ENCODE results near the gene FGF6.

DNA sequence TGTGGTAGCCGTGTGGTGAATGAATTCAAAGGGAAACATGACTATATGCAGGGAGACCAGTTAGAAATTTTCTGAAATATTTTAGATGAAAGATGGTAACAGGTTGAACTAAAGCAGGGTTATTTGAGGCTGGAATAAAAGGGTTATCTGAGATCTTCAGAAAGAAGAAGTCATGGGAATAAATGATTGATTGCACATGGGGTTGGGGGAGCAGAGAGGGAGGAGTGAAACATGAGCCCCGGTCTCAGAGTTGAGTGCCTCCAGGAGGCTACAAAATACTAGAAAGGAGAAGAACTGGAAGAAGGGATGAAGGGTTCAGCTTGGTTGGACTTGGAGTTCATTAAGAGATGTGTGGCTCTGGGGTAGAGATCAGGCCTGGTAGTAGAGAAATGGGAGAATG, 49.8 kb downstream of the FGF6 start:
- TF ChIP-seq, protein P1, sequence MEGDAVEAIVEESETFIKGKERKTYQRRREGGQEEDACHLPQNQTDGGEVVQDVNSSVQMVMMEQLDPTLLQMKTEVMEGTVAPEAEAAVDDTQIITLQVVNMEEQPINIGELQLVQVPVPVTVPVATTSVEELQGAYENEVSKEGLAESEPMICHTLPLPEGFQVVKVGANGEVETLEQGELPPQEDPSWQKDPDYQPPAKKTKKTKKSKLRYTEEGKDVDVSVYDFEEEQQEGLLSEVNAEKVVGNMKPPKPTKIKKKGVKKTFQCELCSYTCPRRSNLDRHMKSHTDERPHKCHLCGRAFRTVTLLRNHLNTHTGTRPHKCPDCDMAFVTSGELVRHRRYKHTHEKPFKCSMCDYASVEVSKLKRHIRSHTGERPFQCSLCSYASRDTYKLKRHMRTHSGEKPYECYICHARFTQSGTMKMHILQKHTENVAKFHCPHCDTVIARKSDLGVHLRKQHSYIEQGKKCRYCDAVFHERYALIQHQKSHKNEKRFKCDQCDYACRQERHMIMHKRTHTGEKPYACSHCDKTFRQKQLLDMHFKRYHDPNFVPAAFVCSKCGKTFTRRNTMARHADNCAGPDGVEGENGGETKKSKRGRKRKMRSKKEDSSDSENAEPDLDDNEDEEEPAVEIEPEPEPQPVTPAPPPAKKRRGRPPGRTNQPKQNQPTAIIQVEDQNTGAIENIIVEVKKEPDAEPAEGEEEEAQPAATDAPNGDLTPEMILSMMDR (IDR thresholded peaks at IDR 0.05; ENCODE audit: low read depth, low read length, missing input control) = no peak
- TF ChIP-seq RAD21 (IDR thresholded peaks at IDR 0.05) (no peak), JUND (IDR thresholded peaks at IDR 0.05) (no peak), TAF1 (conservative IDR thresholded peaks at IDR 0.05) (no peak), NR2F2 (IDR thresholded peaks at IDR 0.05) (no peak), HNF4G (IDR thresholded peaks at IDR 0.05) (no peak), YY1 (IDR thresholded peaks at IDR 0.05) (no peak)
- TF ChIP-seq, protein P2, sequence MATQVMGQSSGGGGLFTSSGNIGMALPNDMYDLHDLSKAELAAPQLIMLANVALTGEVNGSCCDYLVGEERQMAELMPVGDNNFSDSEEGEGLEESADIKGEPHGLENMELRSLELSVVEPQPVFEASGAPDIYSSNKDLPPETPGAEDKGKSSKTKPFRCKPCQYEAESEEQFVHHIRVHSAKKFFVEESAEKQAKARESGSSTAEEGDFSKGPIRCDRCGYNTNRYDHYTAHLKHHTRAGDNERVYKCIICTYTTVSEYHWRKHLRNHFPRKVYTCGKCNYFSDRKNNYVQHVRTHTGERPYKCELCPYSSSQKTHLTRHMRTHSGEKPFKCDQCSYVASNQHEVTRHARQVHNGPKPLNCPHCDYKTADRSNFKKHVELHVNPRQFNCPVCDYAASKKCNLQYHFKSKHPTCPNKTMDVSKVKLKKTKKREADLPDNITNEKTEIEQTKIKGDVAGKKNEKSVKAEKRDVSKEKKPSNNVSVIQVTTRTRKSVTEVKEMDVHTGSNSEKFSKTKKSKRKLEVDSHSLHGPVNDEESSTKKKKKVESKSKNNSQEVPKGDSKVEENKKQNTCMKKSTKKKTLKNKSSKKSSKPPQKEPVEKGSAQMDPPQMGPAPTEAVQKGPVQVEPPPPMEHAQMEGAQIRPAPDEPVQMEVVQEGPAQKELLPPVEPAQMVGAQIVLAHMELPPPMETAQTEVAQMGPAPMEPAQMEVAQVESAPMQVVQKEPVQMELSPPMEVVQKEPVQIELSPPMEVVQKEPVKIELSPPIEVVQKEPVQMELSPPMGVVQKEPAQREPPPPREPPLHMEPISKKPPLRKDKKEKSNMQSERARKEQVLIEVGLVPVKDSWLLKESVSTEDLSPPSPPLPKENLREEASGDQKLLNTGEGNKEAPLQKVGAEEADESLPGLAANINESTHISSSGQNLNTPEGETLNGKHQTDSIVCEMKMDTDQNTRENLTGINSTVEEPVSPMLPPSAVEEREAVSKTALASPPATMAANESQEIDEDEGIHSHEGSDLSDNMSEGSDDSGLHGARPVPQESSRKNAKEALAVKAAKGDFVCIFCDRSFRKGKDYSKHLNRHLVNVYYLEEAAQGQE (IDR thresholded peaks at IDR 0.05) = no peak
- TF ChIP-seq, protein P3, sequence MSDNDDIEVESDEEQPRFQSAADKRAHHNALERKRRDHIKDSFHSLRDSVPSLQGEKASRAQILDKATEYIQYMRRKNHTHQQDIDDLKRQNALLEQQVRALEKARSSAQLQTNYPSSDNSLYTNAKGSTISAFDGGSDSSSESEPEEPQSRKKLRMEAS (IDR thresholded peaks at IDR 0.05) = no peak

Measured in liver (tissue), 3 donors.